Measurements from ENCODE around the gene ATP8B4. TPM values are rescaled to one million over a fixed set of nuclear protein-coding genes. Genes with fewer than 3 reads are reported as not detected.
A peak's percentile ranks its signal among the peaks of the same experiment; 100 is the strongest.

ATP8B4 gene
- total RNA-seq, 2 donors from 2014 or later, result 16.8 to 16.9 TPM

GRCh38 chr15:49831206-49831965 lies 287.6 kb downstream of the ATP8B4 start:
- Histone ChIP-seq H3K4me3 (no peak overlapping the region), H3K36me3 (no peaks in the 10 kb centered on the region), H3K4me1 (ENCODE audit: control insufficient read depth in 1 of 2, low read depth in 2 of 2) (peaks cover 0 to 2% of the 10 kb centered on the region in 2 donors), H3K27me3 (replicated peaks; ENCODE audit: insufficient read depth) (no peaks in the 10 kb centered on the region), H3K9me3 (no peaks in the 10 kb centered on the region), H3K27ac (no peak overlapping the region)
- DNase-seq (ENCODE audit: low spot score) (no peak), ATAC-seq (ENCODE audit: insufficient number of reproducible peaks, low FRiP score, low read depth) (peak; percentile 62)
- TF ChIP-seq CTCF (IDR thresholded peaks at IDR 0.05), result no peak

DNA sequence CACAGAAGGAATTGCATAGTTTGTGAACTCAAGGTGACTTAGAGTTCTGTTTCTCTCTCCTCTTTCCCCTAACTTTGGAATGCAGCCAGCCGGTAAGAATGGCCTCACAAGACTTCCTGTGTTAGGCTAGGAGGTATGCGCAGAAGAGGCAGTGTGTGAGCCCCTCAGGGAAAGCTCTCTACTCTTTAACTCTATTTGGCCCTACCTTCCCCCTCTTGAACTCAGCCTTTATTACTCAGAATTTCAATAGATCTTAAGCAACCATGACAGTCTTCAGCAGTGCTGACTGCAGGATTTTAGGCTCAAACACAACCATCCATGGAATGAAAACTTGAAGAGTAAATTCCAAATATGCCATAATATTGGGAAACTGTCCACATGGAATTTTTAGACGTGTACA lies 288.6 kb downstream of the ATP8B4 start:
- Histone ChIP-seq H3K36me3 (no peaks in the 10 kb centered on the region), H3K9me3 (no peaks in the 10 kb centered on the region), H3K27me3 (replicated peaks; ENCODE audit: insufficient read depth) (no peaks in the 10 kb centered on the region), H3K4me3 (no peak overlapping the region), H3K4me1 (ENCODE audit: control insufficient read depth in 1 of 2, low read depth in 2 of 2) (peaks cover 0 to 2% of the 10 kb centered on the region in 2 donors), H3K27ac (no peak overlapping the region)
- no peak for TF ChIP-seq CTCF (IDR thresholded peaks at IDR 0.05)
- no peak for ATAC-seq (ENCODE audit: insufficient number of reproducible peaks, low FRiP score, low read depth)
- no peak for DNase-seq (ENCODE audit: low spot score)

- TF ChIP-seq CTCF (IDR thresholded peaks at IDR 0.05), result no peak
- ATAC-seq (ENCODE audit: insufficient number of reproducible peaks, low FRiP score, low read depth), result no peak
- Histone ChIP-seq H3K36me3 (no peaks in the 10 kb centered on the region), H3K4me1 (ENCODE audit: control insufficient read depth in 1 of 2, low read depth in 2 of 2) (peaks cover 0 to 2% of the 10 kb centered on the region in 2 donors), H3K27me3 (replicated peaks; ENCODE audit: insufficient read depth) (no peaks in the 10 kb centered on the region), H3K4me3 (no peak overlapping the region), H3K27ac (no peak overlapping the region), H3K9me3 (no peaks in the 10 kb centered on the region)
- DNase-seq (ENCODE audit: low spot score), result no peak
These were observed 291.7 kb downstream of the ATP8B4 start for GRCh38 chr15:49827311-49827710.

DNA sequence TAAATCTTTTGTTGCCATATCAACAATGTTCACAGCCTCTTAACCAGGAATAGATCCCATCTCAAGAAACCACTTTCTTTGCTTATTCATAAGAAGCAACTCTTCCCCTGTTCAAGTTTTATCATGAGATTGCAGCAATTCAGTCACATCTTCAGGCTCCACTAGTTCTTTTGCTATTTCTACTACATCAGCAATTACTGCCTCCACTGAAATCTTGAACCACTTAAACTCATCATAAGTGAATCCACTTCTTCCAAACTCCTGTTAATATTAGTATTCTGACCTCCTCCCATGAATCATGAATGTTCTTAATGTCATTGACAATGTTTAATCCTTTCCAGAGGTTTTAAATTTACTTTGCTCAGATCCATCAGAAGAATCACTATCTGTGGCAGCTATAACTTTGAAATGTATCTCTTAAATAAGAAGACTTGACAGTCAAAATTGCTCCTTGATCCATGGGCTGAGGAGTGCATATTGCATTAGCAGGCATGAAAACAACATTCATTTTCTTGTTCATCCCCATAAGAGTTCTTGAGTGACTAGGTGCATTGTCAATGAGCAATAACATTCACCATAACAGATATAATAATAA lies 292.3 kb downstream of the ATP8B4 start:
- Histone ChIP-seq H3K4me3 (no peak overlapping the region), H3K9me3 (no peaks in the 10 kb centered on the region), H3K4me1 (ENCODE audit: control insufficient read depth in 1 of 2, low read depth in 2 of 2) (no peaks in the 10 kb centered on the region), H3K27ac (no peak overlapping the region), H3K36me3 (no peaks in the 10 kb centered on the region), H3K27me3 (replicated peaks; ENCODE audit: insufficient read depth) (no peaks in the 10 kb centered on the region)
- DNase-seq (ENCODE audit: low spot score) (no peak), ATAC-seq (ENCODE audit: insufficient number of reproducible peaks, low FRiP score, low read depth) (no peak)
- TF ChIP-seq CTCF (IDR thresholded peaks at IDR 0.05), result no peak

DNA sequence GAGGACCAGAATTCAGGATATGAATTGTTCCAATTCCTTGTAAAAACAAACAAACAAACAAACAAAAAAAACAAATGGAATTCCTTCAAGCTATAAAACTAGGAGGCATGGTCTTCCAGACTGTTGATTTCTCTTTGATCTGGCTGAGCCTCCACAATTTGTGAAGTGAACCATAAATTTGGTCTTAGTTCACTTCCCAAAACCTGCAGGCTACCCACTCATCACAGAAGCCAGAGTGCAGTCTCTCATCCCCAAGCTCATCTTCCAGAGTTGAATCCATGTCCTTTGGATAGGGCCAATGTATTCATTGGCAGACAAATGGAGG lies 294.3 kb downstream of the ATP8B4 start:
- Histone ChIP-seq H3K9me3 (no peaks in the 10 kb centered on the region), H3K27ac (no peak overlapping the region), H3K4me3 (no peak overlapping the region), H3K36me3 (no peaks in the 10 kb centered on the region), H3K4me1 (ENCODE audit: control insufficient read depth in 1 of 2, low read depth in 2 of 2) (no peaks in the 10 kb centered on the region), H3K27me3 (replicated peaks; ENCODE audit: insufficient read depth) (no peaks in the 10 kb centered on the region)
- TF ChIP-seq CTCF (IDR thresholded peaks at IDR 0.05), result no peak
- ATAC-seq (ENCODE audit: insufficient number of reproducible peaks, low FRiP score, low read depth), result no peak
- no peak for DNase-seq (ENCODE audit: low spot score)
